NCI-H1417 (cell line): ENCODE results near the gene CLN6.
"Not testable (repeated sequence)": the region's sequence is repeated elsewhere in the genome, so short reads cannot be mapped to it uniquely, and the experiment has no call there.

Source experiments
- DNase-seq, 3 experiments: peaks; one replicate each; lab custom pipeline; 2025; lab: John Stamatoyannopoulos, UW

CLN6 gene

DNA sequence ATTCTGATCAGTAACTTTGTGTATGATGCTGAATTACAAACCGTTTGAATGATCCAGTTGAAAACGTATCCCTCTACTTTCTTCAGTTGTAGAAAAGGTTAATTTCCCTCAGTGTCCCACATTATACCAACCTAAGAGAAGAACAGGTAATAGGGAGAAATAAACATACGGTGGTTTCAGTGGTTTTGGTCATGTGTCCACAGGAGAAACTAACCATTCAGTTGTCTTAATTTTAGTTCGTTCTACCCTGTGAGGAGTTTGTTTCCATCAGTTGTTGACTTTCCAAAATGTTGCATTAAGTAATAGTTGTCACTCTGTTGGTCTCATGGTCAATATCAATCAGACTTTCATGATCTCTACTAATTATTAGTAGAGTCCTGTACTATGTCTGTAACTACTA is 39.5 kb downstream of the CLN6 start:
- no peak for DNase-seq

DNA sequence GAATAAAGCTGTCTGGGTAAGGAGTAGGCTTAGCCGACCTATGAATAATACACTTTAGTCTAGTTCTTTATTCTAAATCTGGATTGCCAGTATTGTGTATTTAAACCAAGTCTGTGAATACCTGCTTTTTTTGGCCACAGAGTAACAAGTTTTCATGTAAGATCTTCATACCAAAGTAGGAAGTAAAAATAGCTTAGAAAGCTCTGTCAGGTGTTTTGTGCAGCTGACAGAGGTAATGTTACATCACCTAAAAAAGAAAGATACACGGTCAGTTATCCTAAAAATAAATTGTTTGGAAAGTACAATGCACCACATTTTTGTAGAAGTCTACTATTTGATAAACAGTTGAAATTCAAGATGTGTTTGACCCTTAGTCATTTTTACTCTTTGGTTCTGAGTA is 40.9 kb downstream of the CLN6 start:
- DNase-seq: no peak

GRCh38 chr15:68187559-68187958 is 42.0 kb downstream of the CLN6 start:
- no peak for DNase-seq

- DNase-seq: peak in 1 of 3 experiments; percentile 24
Observed at GRCh38 chr15:68186671-68187397, 42.7 kb downstream of the CLN6 start.

GRCh38 chr15:68184616-68185480 is 44.7 kb downstream of the CLN6 start:
- DNase-seq: no peak

- no peak for DNase-seq
Observed at GRCh38 chr15:68183616-68184315, 45.8 kb downstream of the CLN6 start.

DNA sequence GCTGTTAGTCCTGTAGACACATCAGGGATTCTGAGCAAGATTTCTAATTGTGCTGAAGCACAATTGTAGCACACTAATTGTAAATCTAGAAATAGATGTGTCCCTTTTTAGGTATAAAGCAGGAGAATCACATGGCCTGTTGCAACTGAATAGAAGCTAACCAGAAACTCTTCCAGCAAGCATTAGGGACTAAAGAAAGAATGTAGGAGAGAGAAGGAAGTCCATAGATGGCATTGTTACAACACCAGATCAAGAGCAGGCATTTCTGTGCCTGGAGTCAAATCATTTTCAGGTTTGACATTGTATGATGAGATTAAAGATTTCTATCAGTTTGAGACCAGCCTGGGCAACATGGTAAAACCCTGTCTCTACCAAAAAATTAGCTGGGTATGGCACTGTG is 51.8 kb downstream of the CLN6 start:
- no peak for DNase-seq

DNA sequence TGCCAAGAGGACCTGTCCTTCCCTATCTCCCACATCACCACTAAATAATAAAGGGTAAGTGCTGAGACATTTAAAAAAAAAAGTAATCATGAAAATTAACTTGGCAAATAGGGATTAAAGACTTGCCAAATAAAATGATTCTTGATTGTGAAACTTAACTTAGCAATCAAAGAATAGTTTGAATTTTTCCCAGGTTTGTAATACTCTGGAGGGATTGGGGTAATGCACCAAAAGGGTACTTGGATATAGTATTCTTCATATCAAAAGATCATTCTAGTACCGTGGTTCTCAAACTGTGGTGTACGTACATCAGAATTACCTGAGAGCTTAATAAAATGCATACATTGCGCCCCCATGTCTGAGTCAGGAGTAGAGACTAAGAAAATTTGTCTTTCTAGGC is 52.9 kb downstream of the CLN6 start:
- DNase-seq: no peak

- no peak for DNase-seq
Observed at GRCh38 chr15:68175526-68175925, 54.0 kb downstream of the CLN6 start.

- DNase-seq: no peak
Observed at GRCh38 chr15:68173119-68173518, 56.4 kb downstream of the CLN6 start.

- not testable (repeated sequence) for DNase-seq
Observed at GRCh38 chr15:68172037-68172436, 57.5 kb downstream of the CLN6 start.

GRCh38 chr15:68166847-68167246 is 62.7 kb downstream of the CLN6 start:
- DNase-seq: no peak

- no peak for DNase-seq
Observed at GRCh38 chr15:68163191-68163590, 66.3 kb downstream of the CLN6 start.

DNA sequence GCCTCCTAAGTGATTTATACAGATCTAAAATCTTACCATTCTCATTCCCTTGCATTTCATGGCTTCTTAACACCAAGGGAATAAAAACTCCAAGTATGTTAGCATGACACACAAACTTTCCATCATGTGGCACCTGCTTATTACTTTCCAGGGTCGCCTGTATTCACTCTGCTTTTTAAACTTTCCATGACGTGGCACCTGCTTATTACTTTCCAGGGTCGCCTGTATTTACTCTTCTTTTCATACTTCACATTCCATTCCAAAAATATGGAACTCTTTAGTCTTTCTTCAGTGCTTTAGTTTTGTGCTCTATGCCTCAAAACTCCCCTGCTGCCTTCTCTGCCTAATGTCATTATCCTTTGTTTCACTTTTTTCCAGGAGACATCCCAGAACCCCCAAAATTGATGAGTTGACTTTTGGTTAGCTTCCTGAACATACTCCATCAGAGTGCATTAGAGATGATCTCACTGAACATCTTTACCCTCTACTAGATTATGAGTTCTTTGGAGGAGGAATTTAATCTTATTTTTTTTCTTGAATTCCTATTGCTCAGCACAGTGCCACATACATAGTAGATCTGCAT is 71.4 kb downstream of the CLN6 start:
- DNase-seq: no peak

DNA sequence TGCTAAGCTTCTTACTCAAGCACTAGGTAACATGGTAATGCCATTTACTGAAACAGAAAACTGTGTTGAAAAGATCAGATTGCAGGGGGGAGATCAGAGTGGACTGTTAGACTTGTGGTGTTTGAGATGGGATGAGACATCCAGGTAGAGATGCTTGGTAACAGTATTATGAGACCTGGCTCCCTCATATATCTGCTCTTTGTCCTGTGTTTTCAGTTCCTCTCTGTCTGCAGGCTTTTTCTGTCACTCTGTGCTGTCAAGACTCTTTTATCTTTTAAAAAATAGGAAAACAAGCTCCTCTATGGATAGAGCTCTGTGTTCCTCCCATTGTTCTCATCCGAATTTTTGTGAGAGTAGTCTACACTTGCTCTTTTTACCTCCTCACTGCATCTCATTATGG is 72.5 kb downstream of the CLN6 start:
- no peak for DNase-seq
